ENCODE measurements around the gene RGS4. TPM values are rescaled to one million over a fixed set of nuclear protein-coding genes. Genes with fewer than 3 reads are reported as not detected.

The RGS4 gene
- total RNA-seq, 1 donor from 2014 or later, result 121 TPM

- Mint-ChIP-seq H3K9me3 (ENCODE audit: unreplicated experiment) (no peaks in the 10 kb centered on the region), H3K27me3 (ENCODE audit: unreplicated experiment) (no peaks in the 10 kb centered on the region), H3K4me3 (ENCODE audit: unreplicated experiment) (no peak overlapping the region), H3K4me1 (ENCODE audit: unreplicated experiment) (peaks cover 28% of the 10 kb centered on the region), H3K36me3 (ENCODE audit: unreplicated experiment) (peaks cover 4% of the 10 kb centered on the region), H3K27ac (ENCODE audit: unreplicated experiment) (no peak overlapping the region)
- TF ChIP-seq CTCF (IDR thresholded peaks at IDR 0.05), result no peak
- no peak for DNase-seq (ENCODE audit: extremely low spot score, unreplicated experiment)
Measured at GRCh38 chr1:163066168-163066567, 3.0 kb upstream of the RGS4 start.

- Mint-ChIP-seq H3K36me3 (ENCODE audit: unreplicated experiment) (peaks cover 4% of the 10 kb centered on the region), H3K4me3 (ENCODE audit: unreplicated experiment) (no peak overlapping the region), H3K27me3 (ENCODE audit: unreplicated experiment) (no peaks in the 10 kb centered on the region), H3K27ac (ENCODE audit: unreplicated experiment) (no peak overlapping the region), H3K9me3 (ENCODE audit: unreplicated experiment) (no peaks in the 10 kb centered on the region), H3K4me1 (ENCODE audit: unreplicated experiment) (peaks cover 31% of the 10 kb centered on the region)
- no peak for TF ChIP-seq CTCF (IDR thresholded peaks at IDR 0.05)
- DNase-seq (ENCODE audit: extremely low spot score, unreplicated experiment), result no peak
Measured at GRCh38 chr1:163066686-163067085, 2.5 kb upstream of the RGS4 start.

- peaks cover 23% of the 10 kb centered on the region for H3K36me3 Mint-ChIP-seq (ENCODE audit: unreplicated experiment)
- no peaks in the 10 kb centered on the region for H3K9me3 Mint-ChIP-seq (ENCODE audit: unreplicated experiment)
- H3K4me1 Mint-ChIP-seq (ENCODE audit: unreplicated experiment), result peaks cover 46% of the 10 kb centered on the region
- H3K27ac Mint-ChIP-seq (ENCODE audit: unreplicated experiment), result peak overlapping the region; percentile 67
- peak overlapping the region; percentile 82 for H3K4me3 Mint-ChIP-seq (ENCODE audit: unreplicated experiment)
- no peak for DNase-seq (ENCODE audit: extremely low spot score, unreplicated experiment)
- TF ChIP-seq CTCF (IDR thresholded peaks at IDR 0.05), result no peak
- no peaks in the 10 kb centered on the region for H3K27me3 Mint-ChIP-seq (ENCODE audit: unreplicated experiment)
Measured at GRCh38 chr1:163068716-163069115, 445 bp upstream of the RGS4 start.

- Mint-ChIP-seq H3K4me1 (ENCODE audit: unreplicated experiment) (peaks cover 48% of the 10 kb centered on the region), H3K36me3 (ENCODE audit: unreplicated experiment) (peaks cover 33% of the 10 kb centered on the region), H3K9me3 (ENCODE audit: unreplicated experiment) (no peaks in the 10 kb centered on the region), H3K27me3 (ENCODE audit: unreplicated experiment) (no peaks in the 10 kb centered on the region), H3K27ac (ENCODE audit: unreplicated experiment) (peak overlapping the region; percentile 67), H3K4me3 (ENCODE audit: unreplicated experiment) (peak overlapping the region; percentile 82)
- DNase-seq (ENCODE audit: extremely low spot score, unreplicated experiment), result no peak
- no peak for TF ChIP-seq CTCF (IDR thresholded peaks at IDR 0.05)
Measured at GRCh38 chr1:163069655-163070277, 605 bp downstream of the RGS4 start.

GRCh38 chr1:163071405-163072255 is 2.5 kb downstream of the RGS4 start:
- H3K27ac Mint-ChIP-seq (ENCODE audit: unreplicated experiment), result peak overlapping the region; percentile 72
- peak overlapping the region; percentile 82 for H3K4me3 Mint-ChIP-seq (ENCODE audit: unreplicated experiment)
- TF ChIP-seq CTCF (IDR thresholded peaks at IDR 0.05), result peak; percentile 80
- H3K36me3 Mint-ChIP-seq (ENCODE audit: unreplicated experiment), result peaks cover 48% of the 10 kb centered on the region
- peak; percentile 88 for DNase-seq (ENCODE audit: extremely low spot score, unreplicated experiment)
- no peaks in the 10 kb centered on the region for H3K27me3 Mint-ChIP-seq (ENCODE audit: unreplicated experiment)
- peaks cover 50% of the 10 kb centered on the region for H3K4me1 Mint-ChIP-seq (ENCODE audit: unreplicated experiment)
- H3K9me3 Mint-ChIP-seq (ENCODE audit: unreplicated experiment), result no peaks in the 10 kb centered on the region
